ENCODE results near the gene DAB1.

DAB1 gene

GRCh38 chr1:57423656-57424211 lies at the start of gene DAB1:
Gene DAB1, minus strand, starts transcription at chr1:57424060. Its CDS starts 133,030 bp downstream, at chr1:57291030.
- peak; percentile 5 for DNase-seq (ENCODE audit: low spot score)

DNA sequence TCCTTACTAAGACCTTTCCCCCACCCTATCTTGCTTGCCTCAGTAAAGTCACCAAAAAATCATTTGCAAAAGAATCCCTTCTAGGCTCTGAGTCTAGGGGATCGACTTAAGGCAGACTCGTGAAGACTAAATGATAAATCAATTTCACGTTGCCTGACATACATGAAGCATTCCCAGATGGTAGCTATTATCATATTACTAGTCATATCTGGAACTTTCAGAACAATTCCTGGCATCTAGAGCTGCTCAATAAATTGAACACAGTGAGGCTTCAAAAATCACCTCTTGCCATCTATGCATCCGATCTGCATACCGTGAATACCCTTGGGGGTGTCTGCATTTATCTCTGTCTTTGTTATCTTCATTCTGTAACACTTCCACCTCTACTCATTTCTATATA lies 49.6 kb upstream of the DAB1 start:
- no peak for DNase-seq (ENCODE audit: low spot score)

- no peak for DNase-seq (ENCODE audit: low spot score)
These were observed 48.1 kb upstream of the DAB1 start for GRCh38 chr1:57471995-57472394.

DNA sequence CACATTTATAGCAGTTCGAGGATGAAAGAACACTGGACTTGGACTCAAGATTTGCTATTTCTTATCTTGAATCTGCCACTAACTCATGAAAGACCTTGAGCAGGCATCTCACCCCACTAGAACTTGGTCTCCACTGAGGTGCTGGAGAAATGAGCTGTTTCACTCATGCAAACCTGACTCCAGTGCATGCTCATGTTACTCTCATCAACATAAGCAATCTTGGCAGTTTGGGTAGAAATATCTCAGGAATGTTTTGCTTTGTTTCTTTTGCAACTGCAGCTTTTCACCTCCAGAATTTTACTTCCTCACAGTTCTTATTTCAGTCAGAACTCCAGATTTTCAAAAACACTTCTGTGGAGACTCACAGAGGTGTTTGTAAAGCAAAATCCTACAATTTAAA lies 46.2 kb upstream of the DAB1 start:
- no peak for DNase-seq (ENCODE audit: low spot score)

GRCh38 chr1:57468641-57469523 lies 45.0 kb upstream of the DAB1 start:
- DNase-seq (ENCODE audit: low spot score): no peak

DNA sequence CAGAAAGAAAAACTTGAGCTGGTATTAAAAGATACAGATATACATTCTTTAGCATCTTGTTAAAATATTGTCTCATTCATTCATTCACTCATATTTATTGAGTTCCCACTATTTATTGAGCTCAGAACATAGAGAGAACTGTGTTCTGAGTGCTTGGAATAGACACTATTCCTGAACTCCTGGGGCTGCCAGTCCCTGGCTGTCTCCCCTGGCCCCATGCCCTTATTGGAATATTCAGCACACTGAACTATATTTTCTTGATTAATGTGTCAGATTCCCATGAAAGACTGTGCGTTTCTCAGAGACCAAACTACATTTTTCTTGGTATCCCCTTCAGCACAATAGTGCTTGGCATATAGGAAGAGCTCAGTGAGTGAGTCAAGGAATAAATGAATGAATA lies 44.0 kb upstream of the DAB1 start:
- DNase-seq (ENCODE audit: low spot score): no peak

- DNase-seq (ENCODE audit: low spot score): no peak
These were observed 40.9 kb upstream of the DAB1 start for GRCh38 chr1:57464756-57465155.

DNA sequence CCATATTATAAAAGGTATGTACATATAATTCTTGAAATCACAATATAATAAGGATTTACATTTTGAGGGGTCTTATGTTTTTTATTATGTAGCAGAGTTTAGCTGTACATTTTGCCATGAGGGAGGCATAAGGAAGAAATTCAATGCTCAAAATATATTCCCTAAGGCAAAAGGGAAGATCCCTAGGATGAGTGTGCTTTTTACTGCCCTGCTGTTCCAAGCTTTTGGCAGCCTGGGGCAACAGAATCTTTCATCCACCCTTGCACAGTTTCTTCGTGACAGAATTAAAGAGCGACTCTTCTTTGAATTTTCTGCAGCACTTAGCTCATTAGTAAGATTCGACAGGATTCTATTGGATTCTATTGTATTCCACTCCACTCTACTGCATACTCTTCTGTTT lies 39.5 kb upstream of the DAB1 start:
- no peak for DNase-seq (ENCODE audit: low spot score)

DNA sequence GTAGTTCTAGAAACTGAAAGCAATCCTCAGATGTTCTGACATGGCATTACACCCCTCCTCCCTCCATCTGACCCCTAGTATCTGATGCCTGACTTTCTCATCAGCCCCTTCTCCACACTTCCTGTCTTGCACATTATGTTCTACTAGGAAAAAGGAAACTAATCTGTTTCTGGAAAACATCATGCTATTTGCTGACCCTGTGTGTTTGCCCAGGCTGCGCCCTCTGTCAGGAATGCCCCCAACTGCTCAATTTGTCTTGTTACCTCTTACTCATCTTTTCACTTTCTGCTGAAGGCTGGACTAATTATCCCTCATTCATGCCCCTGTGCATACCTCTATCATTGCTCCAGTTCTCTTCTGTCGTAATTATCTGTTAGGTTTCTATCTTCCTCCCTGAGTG lies 37.5 kb upstream of the DAB1 start:
- DNase-seq (ENCODE audit: low spot score): no peak

DNA sequence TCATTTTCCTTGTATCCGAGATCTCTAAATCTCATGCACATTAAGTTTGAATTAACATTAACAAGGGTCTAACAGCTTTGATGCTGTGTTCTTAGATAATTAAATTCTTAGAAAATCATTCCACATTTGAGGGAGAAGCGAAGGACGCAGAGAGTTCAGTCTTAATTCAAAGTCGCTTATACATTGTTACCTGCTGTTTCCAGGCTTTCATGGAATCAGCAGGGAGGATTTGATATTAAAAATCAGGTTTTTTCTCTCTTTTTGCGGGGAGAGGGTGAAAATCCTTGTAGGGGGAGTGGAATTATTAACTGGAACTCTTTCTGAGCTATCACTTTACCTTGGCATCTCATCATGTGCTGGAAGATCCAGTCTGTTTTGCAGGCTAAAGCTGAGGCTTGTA lies 27.7 kb upstream of the DAB1 start:
- no peak for DNase-seq (ENCODE audit: low spot score)

DNA sequence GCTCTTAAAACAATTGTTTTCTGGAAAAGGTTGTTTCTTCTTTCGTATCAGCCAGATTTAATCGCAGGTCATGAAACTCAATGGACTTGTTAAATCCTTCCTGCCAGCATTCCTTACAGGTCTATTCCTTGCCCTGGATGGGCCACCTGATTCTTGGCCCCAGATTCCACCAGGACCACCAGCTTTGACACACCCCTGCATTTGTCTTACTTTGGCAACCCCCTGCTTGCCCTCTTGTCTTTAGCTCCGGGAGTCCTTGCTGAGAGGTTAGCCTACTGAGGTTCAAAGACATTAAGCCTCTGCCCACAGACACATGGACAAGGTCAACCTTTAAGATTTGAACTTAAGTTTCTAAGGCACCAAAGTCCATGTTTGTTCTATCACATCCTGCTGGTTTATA lies 27.1 kb upstream of the DAB1 start:
- no peak for DNase-seq (ENCODE audit: low spot score)

- no peak for DNase-seq (ENCODE audit: low spot score)
These were observed 23.7 kb upstream of the DAB1 start for GRCh38 chr1:57447551-57447950.

DNA sequence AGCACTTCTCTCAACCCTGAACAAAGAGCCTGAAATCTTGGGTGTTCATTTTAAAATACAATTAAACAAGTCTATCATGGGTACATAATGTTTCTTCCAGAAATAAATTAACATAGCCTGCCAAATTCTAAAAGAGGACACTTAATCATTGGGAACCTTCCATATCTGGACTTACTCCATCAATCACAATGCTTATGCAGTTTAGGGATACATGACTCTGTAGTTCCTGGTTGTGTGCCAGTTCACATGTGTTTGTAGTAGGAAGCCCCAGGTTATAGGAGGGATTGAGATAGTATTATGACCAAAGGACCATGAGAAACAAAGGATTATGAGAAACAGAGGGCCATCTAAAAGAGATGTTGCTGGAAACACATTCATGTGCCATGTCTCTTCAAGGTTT lies 19.1 kb upstream of the DAB1 start:
- DNase-seq (ENCODE audit: low spot score): no peak

DNA sequence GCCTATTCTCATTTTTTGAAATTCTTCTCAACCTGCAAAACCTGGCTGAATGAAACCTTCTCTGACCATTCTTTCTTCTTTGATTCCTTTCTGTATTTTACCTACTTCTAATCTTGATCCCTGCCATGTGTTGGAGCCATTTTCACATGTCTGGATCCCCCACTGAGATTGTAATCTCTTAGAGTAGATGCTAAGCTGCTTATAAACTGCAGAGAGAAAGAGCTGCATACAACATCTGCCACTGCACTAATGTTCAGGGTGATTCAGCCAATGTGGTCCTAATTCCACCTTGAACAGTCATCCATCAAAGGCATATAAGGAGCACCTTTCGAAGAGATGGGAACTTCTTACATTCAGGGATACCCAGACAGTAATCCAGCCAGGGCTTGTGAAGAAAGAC lies 16.2 kb upstream of the DAB1 start:
- DNase-seq (ENCODE audit: low spot score): no peak

DNA sequence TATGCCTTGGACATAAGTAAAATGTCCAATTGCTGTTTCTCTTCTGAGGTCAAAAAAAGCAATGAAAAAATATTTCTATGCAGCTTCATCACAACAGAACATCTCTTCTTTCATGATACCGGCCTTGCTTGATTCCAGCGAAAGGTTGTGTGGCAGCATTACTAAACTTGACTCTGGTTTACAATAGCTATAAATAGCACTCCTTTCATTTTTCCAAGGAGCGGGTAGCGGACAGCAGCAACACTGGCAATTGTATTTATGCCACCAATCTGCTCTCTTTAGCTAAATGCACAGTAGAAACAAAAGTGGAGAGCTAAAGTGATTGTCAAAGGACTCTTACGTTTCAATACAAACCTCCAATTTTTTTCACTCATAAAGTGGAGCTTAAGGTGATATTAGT lies 7.5 kb upstream of the DAB1 start:
- DNase-seq (ENCODE audit: low spot score): no peak

DNA sequence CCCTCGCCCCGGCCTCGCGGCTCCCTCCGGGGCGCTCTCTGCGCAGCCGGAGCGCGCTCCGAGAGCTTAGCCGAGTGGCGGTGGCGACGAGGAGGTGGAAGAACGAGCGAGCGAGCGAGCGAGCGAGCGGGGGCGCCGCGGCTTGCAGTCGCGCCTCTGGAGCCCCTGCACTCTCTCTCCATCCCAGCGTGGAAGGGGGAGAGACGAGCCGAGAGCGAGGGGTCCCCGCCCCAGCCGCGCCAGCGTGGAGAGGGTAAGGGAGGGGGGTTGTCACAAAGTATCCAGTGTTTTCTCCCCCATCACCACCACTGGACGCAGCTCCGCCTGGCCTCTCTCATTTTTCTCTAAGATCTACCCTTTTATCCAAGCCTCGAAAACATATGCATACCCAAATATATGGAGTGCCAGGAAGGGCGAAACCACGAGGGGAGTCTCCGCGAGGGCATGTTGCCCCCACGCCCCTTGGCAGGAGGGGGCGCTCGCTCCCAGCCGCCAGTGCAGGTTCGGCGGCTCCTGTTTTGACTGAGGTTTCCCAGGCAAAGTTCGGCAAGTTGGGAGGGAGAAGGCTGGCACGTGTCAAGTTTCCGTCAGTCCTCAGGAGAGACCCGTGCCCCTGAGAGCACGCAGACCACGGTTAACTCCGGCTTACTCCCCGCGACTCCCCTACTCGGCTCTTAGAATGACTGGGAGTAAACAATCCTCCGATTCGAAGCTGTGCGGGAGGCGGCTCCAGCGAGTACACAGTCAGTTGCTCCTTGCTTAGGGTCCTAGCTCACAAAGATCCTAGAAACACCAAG lies 569 bp upstream of the DAB1 start:
- DNase-seq (ENCODE audit: low spot score): no peak

DNA sequence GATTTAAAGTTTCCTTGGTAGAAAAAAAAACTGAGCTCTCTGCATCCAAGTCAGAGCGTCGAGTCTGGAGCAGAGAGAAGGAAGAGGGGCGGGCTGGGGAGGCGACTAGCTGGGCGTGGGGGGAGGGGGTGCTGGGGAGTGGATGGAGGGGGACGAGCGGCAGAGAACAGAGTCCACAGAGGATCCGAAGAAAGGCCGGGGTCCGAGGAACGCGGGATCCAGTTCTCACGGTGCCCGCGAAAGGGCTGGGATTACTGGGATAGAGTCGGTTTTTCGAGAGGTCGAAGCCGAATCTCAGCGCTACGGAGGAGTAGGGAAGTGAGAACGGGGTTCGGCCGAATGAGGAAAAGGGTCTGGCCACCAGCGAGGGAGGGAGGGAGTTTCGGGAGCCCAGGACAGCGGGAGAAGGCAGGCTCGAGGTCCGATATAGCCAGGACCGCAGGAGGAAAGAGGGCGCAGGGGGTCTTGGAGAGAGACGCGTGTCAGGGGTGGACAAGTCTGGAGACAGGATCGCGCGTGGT lies 665 bp downstream of the DAB1 start:
- no peak for DNase-seq (ENCODE audit: low spot score)

DNA sequence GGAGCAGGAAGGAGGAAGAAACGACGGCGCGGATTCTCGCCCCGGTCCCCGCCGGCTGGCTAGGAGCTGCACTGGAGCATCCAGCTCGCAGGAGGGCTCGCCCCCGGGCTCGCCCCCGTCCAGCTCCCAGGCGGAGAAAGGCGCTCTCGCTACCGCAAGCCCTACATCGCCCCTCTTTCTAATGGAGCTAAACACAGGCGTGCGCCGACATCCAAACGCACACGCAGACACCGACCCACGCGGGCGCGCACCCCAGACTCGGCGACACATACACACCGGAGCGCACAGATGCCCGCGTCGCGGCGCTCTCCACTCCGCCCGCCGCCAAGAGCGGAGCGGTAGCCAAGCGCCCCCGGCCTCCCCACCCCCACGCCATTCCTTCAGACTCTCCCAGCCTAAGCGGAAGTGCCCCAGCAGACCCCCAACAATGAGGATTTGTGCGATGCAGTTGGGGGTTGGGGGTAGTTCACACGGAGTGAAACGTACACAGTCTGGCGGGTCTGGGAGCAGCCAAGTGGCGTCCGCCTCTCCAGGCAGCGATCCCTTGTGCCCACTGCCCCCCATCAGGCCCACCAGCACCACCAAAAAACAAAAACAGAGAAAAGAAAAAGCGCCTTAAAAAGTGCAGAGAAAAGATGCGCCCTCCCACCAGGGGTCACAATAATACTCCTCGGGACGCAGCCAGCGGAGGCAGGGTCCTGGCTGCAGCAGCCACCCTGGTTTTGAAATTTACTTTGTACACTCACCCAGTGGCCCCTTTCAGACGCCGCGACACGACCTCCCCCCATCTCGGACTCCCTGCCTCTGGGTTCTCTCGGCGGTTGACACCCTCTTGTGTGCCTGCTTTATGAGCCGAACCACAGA lies 1.4 kb downstream of the DAB1 start:
- no peak for DNase-seq (ENCODE audit: low spot score)

DNA sequence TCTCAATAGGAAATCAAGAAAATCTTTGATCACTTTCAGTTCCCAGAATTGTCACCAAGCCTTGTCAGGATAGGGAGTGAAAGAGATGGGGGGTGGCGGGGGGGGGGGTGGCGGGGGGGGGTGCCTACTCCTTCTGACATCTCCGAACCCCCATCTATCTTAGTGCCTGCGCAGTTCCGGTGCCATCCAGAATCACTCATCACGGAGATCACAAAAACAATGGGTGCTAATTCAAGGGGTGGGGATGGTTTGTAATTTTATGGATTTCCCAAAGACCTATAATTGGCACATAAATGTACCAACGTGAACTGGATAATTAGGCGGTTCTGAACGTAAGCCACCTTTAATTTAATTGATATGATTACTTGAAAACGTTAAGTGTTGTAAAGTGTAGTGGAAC lies 2.1 kb downstream of the DAB1 start:
- no peak for DNase-seq (ENCODE audit: low spot score)

- DNase-seq (ENCODE audit: low spot score): no peak
These were observed 2.7 kb downstream of the DAB1 start for GRCh38 chr1:57420981-57421785.

DNA sequence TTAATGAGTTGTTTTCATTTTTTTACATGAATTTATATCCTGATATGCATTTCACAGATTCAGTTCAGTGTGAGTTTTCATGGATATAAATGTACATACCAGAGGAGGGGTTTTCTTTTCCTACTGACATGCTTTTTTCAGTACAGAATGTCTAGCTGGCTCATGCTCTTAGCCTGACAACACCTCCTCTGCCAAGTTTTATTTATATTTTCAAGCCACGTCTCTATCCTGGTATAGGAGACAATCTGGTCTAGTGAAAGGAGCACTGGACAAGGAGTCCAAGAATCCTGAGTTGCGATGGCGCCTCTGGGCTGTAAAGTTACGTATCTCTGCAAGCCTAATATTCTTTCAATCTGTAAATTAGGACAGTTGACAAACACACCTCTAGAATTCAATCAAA lies 4.9 kb downstream of the DAB1 start:
- DNase-seq (ENCODE audit: low spot score): no peak
